IMR-90 (cell line): ENCODE measurements around the gene RPTOR. TPM values are rescaled to one million over a fixed set of nuclear protein-coding genes. Genes with fewer than 3 reads are reported as not detected.

Source experiments
- ATAC-seq: fragments of 200-7000 bp; cut with Tn5 transposase; 2 replicates; pipeline ENCODE4 v1.9.1; 2020; ENCODE audit warnings: low read depth, mild to moderate bottlenecking, moderate library complexity
- BruUV-seq: library from RNA; stranded (reverse); fragments of 400-500 nt; replicated peaks from 2 replicates; lab custom pipeline; 2021; lab: Mats Ljungman, UMichigan
- CTCF ChIA-PET: fragments of 300-600 bp; formaldehyde crosslinking; extraction: SDS; loops from one replicate; lab custom pipeline; 2021; ENCODE audit warnings: antibody characterized with exemption; lab: Yijun Ruan, JAX
- POLR2A ChIA-PET: fragments of 300-600 bp; sonication (Branson Sonifier 250); formaldehyde crosslinking; loops from one replicate; lab custom pipeline; 2022; ENCODE audit warnings: antibody characterized with exemption; ENCODE audit not compliant: unreplicated experiment; lab: Charles Lee
- DNase-seq: peaks from one replicate; pipeline ENCODE4 v3.0.0; 2013
- H2AFZ ChIP-seq: replicated peaks from 2 replicates; pipeline ENCODE3; 2013; ENCODE audit warnings: low read length, mild to moderate bottlenecking; ENCODE audit not compliant: poor library complexity
- H2AK5ac ChIP-seq: 2 replicates; pipeline ENCODE4 v1.6.1; 2013; ENCODE audit warnings: low read depth, low read length, inconsistent platforms
- H2AK9ac ChIP-seq: replicated peaks from 2 replicates; pipeline ENCODE3; 2013; ENCODE audit warnings: mild to moderate bottlenecking, low read depth, low read length, moderate library complexity; ENCODE audit not compliant: poor library complexity
- H2BK120ac ChIP-seq: 2 replicates; pipeline ENCODE4 v1.6.1; 2013; ENCODE audit warnings: low read depth, low read length, inconsistent platforms
- H2BK15ac ChIP-seq: 3 replicates; pipeline ENCODE4 v1.6.1; 2013; ENCODE audit warnings: low read depth, low read length, inconsistent platforms
- H2BK20ac ChIP-seq: 2 replicates; pipeline ENCODE4 v1.6.1; 2013; ENCODE audit warnings: low read depth, mild to moderate bottlenecking, inconsistent platforms, low read length, moderate library complexity
- H2BK5ac ChIP-seq: 2 replicates; pipeline ENCODE4 v1.6.1; 2013; ENCODE audit warnings: mild to moderate bottlenecking, low read depth, low read length, inconsistent platforms; ENCODE audit not compliant: poor library complexity, severe bottlenecking
- H3K14ac ChIP-seq: replicated peaks from 2 replicates; pipeline ENCODE4 v1.6.1; 2013; ENCODE audit warnings: low read depth, low read length, inconsistent platforms
- H3K18ac ChIP-seq: 2 replicates; pipeline ENCODE4 v1.6.1; 2013; ENCODE audit warnings: low read depth, low read length, control low read depth
- H3K23ac ChIP-seq: 2 replicates; pipeline ENCODE4 v1.6.1; 2013; ENCODE audit warnings: low read depth, low read length, inconsistent platforms
- H3K27ac ChIP-seq: 2 replicates; pipeline ENCODE4 v1.5.1; 2013; ENCODE audit warnings: mild to moderate bottlenecking, control low read depth, low read length; ENCODE audit not compliant: insufficient read depth
- H3K27me3 ChIP-seq: 2 replicates; pipeline ENCODE4 v1.6.1; 2013; ENCODE audit warnings: low read length; ENCODE audit not compliant: control insufficient read depth, insufficient read depth
- H3K36me3 ChIP-seq: 2 replicates; pipeline ENCODE4 v1.6.1; 2013; ENCODE audit warnings: low read length, mixed read lengths; ENCODE audit not compliant: control insufficient read depth, insufficient read depth
- H3K4ac ChIP-seq: 2 replicates; pipeline ENCODE4 v1.6.1; 2013; ENCODE audit warnings: low read depth, low read length, inconsistent platforms
- H3K4me1 ChIP-seq: 2 replicates; pipeline ENCODE4 v1.6.1; 2013; ENCODE audit warnings: low read length, mixed read lengths; ENCODE audit not compliant: control insufficient read depth, insufficient read depth
- H3K4me2 ChIP-seq: 2 replicates; pipeline ENCODE4 v1.6.1; 2013; ENCODE audit warnings: low read depth, mild to moderate bottlenecking, control low read depth, low read length, moderate library complexity
- H3K4me3 ChIP-seq: 2 replicates; pipeline ENCODE4 v1.5.1; 2013; ENCODE audit warnings: low read depth, mild to moderate bottlenecking, control low read depth, low read length, moderate library complexity; ENCODE audit not compliant: insufficient read depth
- H3K56ac ChIP-seq: 2 replicates; pipeline ENCODE4 v1.6.1; 2013; ENCODE audit warnings: low read length, inconsistent platforms; ENCODE audit not compliant: insufficient read depth; ENCODE audit errors: extremely low read depth
- H3K79me1 ChIP-seq, 2 experiments: 2 replicates each; pipeline ENCODE4 v1.6.1; 2013; ENCODE audit warnings: low read length in 2 of 2, inconsistent platforms in 1 of 2, low read depth in 1 of 2
- H3K9ac ChIP-seq: 2 replicates; pipeline ENCODE4 v1.6.1; 2013; ENCODE audit warnings: low read depth, low read length, control low read depth
- H3K9me1 ChIP-seq: 2 replicates; pipeline ENCODE4 v1.6.1; 2013; ENCODE audit warnings: low read length, inconsistent platforms; ENCODE audit not compliant: insufficient read depth
- H3K9me3 ChIP-seq: 2 replicates; pipeline ENCODE4 v1.6.1; 2013; ENCODE audit warnings: low read length; ENCODE audit not compliant: control insufficient read depth, insufficient read depth
- H4K20me1 ChIP-seq: 2 replicates; pipeline ENCODE4 v1.6.1; 2013; ENCODE audit warnings: low read length, inconsistent platforms; ENCODE audit not compliant: insufficient read depth
- H4K5ac ChIP-seq: 2 replicates; pipeline ENCODE4 v1.6.1; 2013; ENCODE audit warnings: mild to moderate bottlenecking, low read depth, low read length, control low read depth
- H4K8ac ChIP-seq, 2 experiments: 2 replicates each; pipeline ENCODE4 v1.6.1; 2013; ENCODE audit warnings: low read depth in 2 of 2, low read length in 2 of 2, control low read depth in 1 of 2, inconsistent platforms in 1 of 2
- H4K91ac ChIP-seq: 2 replicates; pipeline ENCODE4 v1.6.1; 2013; ENCODE audit warnings: low read depth, low read length, inconsistent platforms; ENCODE audit not compliant: insufficient read depth
- BHLHE40 ChIP-seq: fragments of 150-350 bp; IDR thresholded peaks from 2 replicates; pipeline ENCODE4 v1.6.1; 2016; ENCODE audit warnings: mild to moderate bottlenecking, low read depth, low read length
- WGBS, 2 experiments: methylation state at CpG; one replicate each; pipeline versions ENCODE4 v1.1.5 to v1.1.7; 2013; ENCODE audit warnings: missing lambda C conversion rate in 2 of 2; ENCODE audit not compliant: insufficient read length in 1 of 2; ENCODE audit errors: extremely low coverage in 2 of 2; 5-methylcytosine and 5-hydroxymethylcytosine counted together
- dilution Hi-C: fragments of 300-500 bp; cut with HindIII; formaldehyde crosslinking; loops from one replicate; pipeline ENCODE4 v1.14.3; 2018; ENCODE audit warnings: low sequenced_read_pairs; ENCODE audit not compliant: unreplicated experiment
- in situ Hi-C: fragments of 300-500 bp; cut with MboI; formaldehyde crosslinking; loops from 3 replicates; pipeline ENCODE4 v1.14.3; 2019; ENCODE audit warnings: low sequenced_read_pairs, inconsistent platforms, mixed read lengths
- intact Hi-C: fragments of 100-400 bp; cut with micrococcal nuclease; formaldehyde crosslinking; loops from 2 replicates; pipeline ENCODE4 v1.10.0; 2022
- polyA plus RNA-seq, 3 experiments: library from polyadenylated mRNA; depleted of rRNA; stranded (reverse); fragments of >200 nt; gene quantifications; 2 replicates each; pipeline ENCODE4 v1.2.3, GENCODE V29; 2012; ENCODE audit warnings: low replicate concordance in 1 of 3
- total RNA-seq: library from RNA; depleted of rRNA; stranded (reverse); fragments of >200 nt; gene quantifications from 2 replicates; pipeline ENCODE4 v1.2.3, GENCODE V29; 2012

Gene RPTOR
- total and polyA plus RNA-seq, 2 of the 4 experiments (the other 2 are of a cell fraction): 10.8 to 14.7 TPM

GRCh38 chr17:80604009-80604669 is 59.5 kb downstream of the RPTOR start:
- no CpG with 5 or more reads among the region's 5 CpGs for WGBS, 2 experiments
- BruUV-seq: no TSS peak

More at GRCh38 chr17:80604009-80604669, 59.5 kb downstream of the RPTOR start:
- Histone ChIP-seq H3K9ac (no peak overlapping the region), H3K4me3 (no peak overlapping the region), H3K18ac (no peak overlapping the region), H2AK9ac (no peak overlapping the region), H2AK5ac (no peak overlapping the region), H3K4me2 (no peak overlapping the region), H3K79me1 (peaks cover 69 to 75% of the 10 kb centered on the region in 2 experiments), H4K20me1 (peaks cover 14% of the 10 kb centered on the region; the same call in 1 of the 2 replicates), H2BK5ac (no peak overlapping the region), H3K4ac (no peak overlapping the region), H2BK120ac (no peak overlapping the region), H2BK20ac (no peak overlapping the region), H2AFZ (no peak overlapping the region), H3K9me1 (peaks cover 16% of the 10 kb centered on the region), H3K9me3 (no peaks in the 10 kb centered on the region), H3K27me3 (no peaks in the 10 kb centered on the region), H4K5ac (no peak overlapping the region), H3K56ac (no peak overlapping the region), H4K8ac (no peak overlapping the region), H3K23ac (no peak overlapping the region), H4K91ac (no peak overlapping the region), H3K14ac (no peak overlapping the region), H3K27ac (no peak overlapping the region), H3K4me1 (no peaks in the 10 kb centered on the region; the same call in 1 of the 2 replicates), H2BK15ac (no peak overlapping the region), H3K36me3 (no peaks in the 10 kb centered on the region)
- DNase-seq: no peak
- in situ Hi-C loops (no loop called here), intact Hi-C loops (no loop called here), dilution Hi-C loops (no loop called here)
- POLR2A ChIA-PET: no interaction called here
- CTCF ChIA-PET: no interaction called here
- ATAC-seq: no peak
- no peak for TF ChIP-seq BHLHE40
